Measurements from ENCODE around the gene DDX56. TPM values are rescaled to one million over a fixed set of nuclear protein-coding genes. Genes with fewer than 3 reads are reported as not detected.

DDX56 gene
- polyA plus RNA-seq, 3 donors, result 32.2 to 69.3 (median 33.9) TPM

- Histone ChIP-seq H3K9me3 (replicated peaks in 1 of 2; ENCODE audit: control insufficient read depth in 1 of 2, insufficient read depth in 1 of 2, low read length in 2 of 2) (no peaks in the 10 kb centered on the region), H3K36me3 (replicated peaks in 1 of 2; ENCODE audit: control insufficient read depth in 1 of 2, insufficient read depth in 2 of 2, low read length in 2 of 2) (peaks cover 55 to 68% of the 10 kb centered on the region in 2 donors), H4K20me1 (ENCODE audit: insufficient read depth, low read length) (peaks cover 21% of the 10 kb centered on the region), H3K4me2 (replicated peaks; ENCODE audit: extremely low read depth, low read length, poor library complexity, severe bottlenecking) (no peak overlapping the region), H3K4me3 (replicated peaks in 1 of 3; ENCODE audit: low read depth in 2 of 3, low read length in 3 of 3) (no peak overlapping the region), H3K9ac (ENCODE audit: insufficient read depth, low read length, poor library complexity, severe bottlenecking) (no peak overlapping the region), H3K79me2 (ENCODE audit: insufficient read depth, low read length) (no peaks in the 10 kb centered on the region), H3K4me1 (ENCODE audit: control insufficient read depth in 1 of 2, insufficient read depth in 2 of 2, low read length in 2 of 2) (no peaks in the 10 kb centered on the region), H2AFZ (ENCODE audit: insufficient read depth, low read depth, low read length, poor library complexity, severe bottlenecking) (no peak overlapping the region), H3K27me3 (ENCODE audit: control insufficient read depth in 2 of 2, insufficient read depth in 2 of 2, low read length in 2 of 2) (no peaks in the 10 kb centered on the region), H3K27ac (ENCODE audit: low read depth in 1 of 2, low read length in 2 of 2) (peak overlapping the region in 1 of 2 donors; percentile 37)
- H3K4me1 Mint-ChIP-seq, result peaks cover 11% of the 10 kb centered on the region
- TF ChIP-seq CTCF (IDR thresholded peaks at IDR 0.05), result peak; percentile 98
- H3K36me3 Mint-ChIP-seq, result peaks cover 56 to 68% of the 10 kb centered on the region in 2 donors
- intact Hi-C loops (cut with micrococcal nuclease), result no loop called here
- H3K27me3 Mint-ChIP-seq (ENCODE audit: low read depth in 3 of 3), result peaks cover 0 to 5% (median 1%) of the 10 kb centered on the region in 3 donors
- peak; percentile 33 to 54 (median 43) for DNase-seq
- H3K4me3 Mint-ChIP-seq, result no peak overlapping the region
- peak overlapping the region in 5 of 7 donors; percentile 3 to 60 (median 45) for H3K27ac Mint-ChIP-seq
- H3K9me3 Mint-ChIP-seq, result peaks cover 0 to 3% (median 0%) of the 10 kb centered on the region in 7 donors
- WGBS (ENCODE audit: insufficient coverage), result 72% methylated on average over 13 of the region's 13 CpGs
Measured at GRCh38 chr7:44565097-44565794, 8.5 kb downstream of the DDX56 start.

- Histone ChIP-seq H3K36me3 (replicated peaks in 1 of 2; ENCODE audit: control insufficient read depth in 1 of 2, insufficient read depth in 2 of 2, low read length in 2 of 2) (peaks cover 49 to 62% of the 10 kb centered on the region in 2 donors), H3K27me3 (ENCODE audit: control insufficient read depth in 2 of 2, insufficient read depth in 2 of 2, low read length in 2 of 2) (no peaks in the 10 kb centered on the region), H3K9ac (ENCODE audit: insufficient read depth, low read length, poor library complexity, severe bottlenecking) (no peak overlapping the region), H2AFZ (ENCODE audit: insufficient read depth, low read depth, low read length, poor library complexity, severe bottlenecking) (no peak overlapping the region), H3K27ac (ENCODE audit: low read depth in 1 of 2, low read length in 2 of 2) (no peak overlapping the region), H4K20me1 (ENCODE audit: insufficient read depth, low read length) (peaks cover 16% of the 10 kb centered on the region), H3K4me3 (replicated peaks in 1 of 3; ENCODE audit: low read depth in 2 of 3, low read length in 3 of 3) (no peak overlapping the region), H3K79me2 (ENCODE audit: insufficient read depth, low read length) (no peaks in the 10 kb centered on the region), H3K9me3 (replicated peaks in 1 of 2; ENCODE audit: control insufficient read depth in 1 of 2, insufficient read depth in 1 of 2, low read length in 2 of 2) (no peaks in the 10 kb centered on the region), H3K4me2 (replicated peaks; ENCODE audit: extremely low read depth, low read length, poor library complexity, severe bottlenecking) (no peak overlapping the region), H3K4me1 (ENCODE audit: control insufficient read depth in 1 of 2, insufficient read depth in 2 of 2, low read length in 2 of 2) (no peaks in the 10 kb centered on the region)
- no peak for DNase-seq
- Mint-ChIP-seq H3K27ac (peak overlapping the region in 2 of 7 donors; percentile 16 to 54), H3K4me3 (no peak overlapping the region), H3K36me3 (peaks cover 50 to 61% of the 10 kb centered on the region in 2 donors), H3K4me1 (peaks cover 11% of the 10 kb centered on the region), H3K27me3 (ENCODE audit: low read depth in 3 of 3) (peaks cover 1 to 5% (median 2%) of the 10 kb centered on the region in 3 donors), H3K9me3 (peaks cover 0 to 3% (median 0%) of the 10 kb centered on the region in 7 donors)
- 100% methylated on average over 1 of the region's 2 CpGs for WGBS (ENCODE audit: insufficient coverage)
- intact Hi-C loops (cut with micrococcal nuclease), result no loop called here
- TF ChIP-seq CTCF (IDR thresholded peaks at IDR 0.05), result no peak
Measured at GRCh38 chr7:44564606-44565005, 9.1 kb downstream of the DDX56 start.

Data from CD14-positive monocyte (primary cell).